ENCODE measurements around the gene CTR9. TPM values are rescaled to one million over a fixed set of nuclear protein-coding genes. Genes with fewer than 3 reads are reported as not detected.

Gene CTR9
- total RNA-seq, 1 donor = 30.5 TPM

- TF ChIP-seq, protein P1, sequence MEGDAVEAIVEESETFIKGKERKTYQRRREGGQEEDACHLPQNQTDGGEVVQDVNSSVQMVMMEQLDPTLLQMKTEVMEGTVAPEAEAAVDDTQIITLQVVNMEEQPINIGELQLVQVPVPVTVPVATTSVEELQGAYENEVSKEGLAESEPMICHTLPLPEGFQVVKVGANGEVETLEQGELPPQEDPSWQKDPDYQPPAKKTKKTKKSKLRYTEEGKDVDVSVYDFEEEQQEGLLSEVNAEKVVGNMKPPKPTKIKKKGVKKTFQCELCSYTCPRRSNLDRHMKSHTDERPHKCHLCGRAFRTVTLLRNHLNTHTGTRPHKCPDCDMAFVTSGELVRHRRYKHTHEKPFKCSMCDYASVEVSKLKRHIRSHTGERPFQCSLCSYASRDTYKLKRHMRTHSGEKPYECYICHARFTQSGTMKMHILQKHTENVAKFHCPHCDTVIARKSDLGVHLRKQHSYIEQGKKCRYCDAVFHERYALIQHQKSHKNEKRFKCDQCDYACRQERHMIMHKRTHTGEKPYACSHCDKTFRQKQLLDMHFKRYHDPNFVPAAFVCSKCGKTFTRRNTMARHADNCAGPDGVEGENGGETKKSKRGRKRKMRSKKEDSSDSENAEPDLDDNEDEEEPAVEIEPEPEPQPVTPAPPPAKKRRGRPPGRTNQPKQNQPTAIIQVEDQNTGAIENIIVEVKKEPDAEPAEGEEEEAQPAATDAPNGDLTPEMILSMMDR (IDR thresholded peaks at IDR 0.05; ENCODE audit: insufficient read depth, low read length) = no peak
- DNase-seq (ENCODE audit: low read depth) = peak; percentile 77
- no peak overlapping the region for H3K4me3 ChIP-seq (ENCODE audit: low read depth, low read length)
These were observed 8.4 kb upstream of the CTR9 start for GRCh38 chr11:10742460-10743208.

DNA sequence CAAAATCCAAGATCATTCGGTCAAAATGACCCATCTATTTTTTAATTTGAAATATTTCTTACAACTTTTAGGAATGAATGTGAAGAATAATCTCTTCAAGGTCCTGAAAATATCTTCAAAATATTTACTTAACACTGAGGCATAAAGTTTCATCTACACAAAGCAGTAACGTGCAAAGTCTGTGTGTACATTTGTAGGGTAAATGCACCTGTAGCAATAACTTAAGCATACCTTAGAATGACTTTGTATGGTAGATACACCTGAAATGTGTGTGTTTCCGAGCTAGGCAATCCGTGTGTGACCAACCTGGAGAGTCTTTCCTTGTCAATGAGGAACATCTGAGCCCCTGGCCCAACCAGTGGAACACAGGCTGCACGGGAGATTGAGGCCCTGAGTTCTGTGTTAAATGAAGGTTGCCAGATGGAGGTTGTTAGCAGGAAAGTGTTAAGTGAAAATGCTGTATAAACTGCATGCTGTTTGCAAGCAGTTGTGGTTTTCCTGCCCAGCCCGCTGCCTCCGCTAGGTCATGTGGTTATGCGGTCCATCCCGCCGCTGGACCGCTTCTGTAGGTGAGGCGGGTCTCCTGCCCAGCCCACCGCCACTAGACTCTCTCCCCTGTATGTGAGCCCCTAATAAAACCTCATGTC, 7.6 kb upstream of the CTR9 start:
- DNase-seq (ENCODE audit: low read depth) = no peak
- H3K4me3 ChIP-seq (ENCODE audit: low read depth, low read length) = no peak overlapping the region
- TF ChIP-seq, protein P1 (IDR thresholded peaks at IDR 0.05; ENCODE audit: insufficient read depth, low read length) = no peak

- no peak overlapping the region for H3K4me3 ChIP-seq (ENCODE audit: low read depth, low read length)
- TF ChIP-seq, protein P1 (IDR thresholded peaks at IDR 0.05; ENCODE audit: insufficient read depth, low read length) = no peak
- DNase-seq (ENCODE audit: low read depth) = no peak
These were observed 6.8 kb upstream of the CTR9 start for GRCh38 chr11:10744206-10744605.

DNA sequence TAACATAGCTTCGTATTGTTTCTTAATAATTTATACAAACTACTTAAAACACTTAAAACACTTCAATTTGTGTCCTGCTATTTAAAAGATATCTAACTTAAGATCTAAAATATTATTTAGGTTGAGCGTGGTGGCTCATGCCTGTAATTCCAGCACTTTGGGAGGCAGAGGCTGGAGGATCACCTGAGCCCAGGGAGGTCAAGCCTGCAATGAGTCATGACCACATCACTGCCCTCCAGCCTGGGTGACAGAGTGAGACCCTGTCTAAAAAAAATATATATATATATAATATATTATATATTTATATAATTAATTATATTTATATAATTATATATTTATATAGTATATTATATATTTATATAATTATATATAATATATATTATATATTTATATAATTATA, 4.2 kb upstream of the CTR9 start:
- H3K4me3 ChIP-seq (ENCODE audit: low read depth, low read length) = no peak overlapping the region
- TF ChIP-seq, protein P1 (IDR thresholded peaks at IDR 0.05; ENCODE audit: insufficient read depth, low read length) = no peak
- DNase-seq (ENCODE audit: low read depth) = no peak

GRCh38 chr11:10747733-10748132, 3.3 kb upstream of the CTR9 start:
- DNase-seq (ENCODE audit: low read depth) = no peak
- TF ChIP-seq, protein P1 (IDR thresholded peaks at IDR 0.05; ENCODE audit: insufficient read depth, low read length) = no peak
- H3K4me3 ChIP-seq (ENCODE audit: low read depth, low read length) = no peak overlapping the region

DNA sequence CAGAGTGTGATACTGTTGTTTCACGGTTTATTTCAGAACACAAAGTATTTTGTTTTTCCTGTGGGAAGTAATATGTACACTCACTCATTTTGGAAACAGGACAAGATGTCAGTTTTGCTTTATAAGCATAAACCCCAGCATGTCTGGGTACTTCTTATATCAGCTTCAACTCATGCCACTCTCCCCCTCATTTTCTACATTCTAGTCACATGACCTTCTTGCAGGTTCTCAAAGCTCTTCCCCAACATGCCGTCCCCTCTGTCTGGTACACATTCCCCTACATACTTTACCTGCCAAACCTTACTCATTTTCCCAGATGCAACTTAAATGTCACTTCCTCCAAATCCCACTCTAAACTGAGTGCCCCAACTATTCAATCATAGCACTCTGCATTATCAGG, 1.6 kb upstream of the CTR9 start:
- TF ChIP-seq, protein P1 (IDR thresholded peaks at IDR 0.05; ENCODE audit: insufficient read depth, low read length) = no peak
- H3K4me3 ChIP-seq (ENCODE audit: low read depth, low read length) = no peak overlapping the region
- no peak for DNase-seq (ENCODE audit: low read depth)

All from fibroblast of the aortic adventitia (primary cell).